Stimulated activated CD4-positive, alpha-beta T cell treated with anti-CD3 and anti-CD28 coated beads, Interleukin-1b, Interleukin-23, amount 100 ng/mL, for 48 hours (primary cell): Measurements from ENCODE around the gene LZTR1.
"Not testable (repeated sequence)": the region's sequence is repeated elsewhere in the genome, so short reads cannot be mapped to it uniquely, and the experiment has no call there.

Experiments
- DNase-seq: peaks from one replicate; pipeline ENCODE4 v3.0.0-alpha.2; 2020

The LZTR1 gene

GRCh38 chr22:20966883-20967696, 15.0 kb upstream of the LZTR1 start, which contains the start of gene AIFM3:
Gene AIFM3 (plus strand): TSS chr22:20967255. CDS start chr22:20967945, 690 bp downstream.
- DNase-seq, result no peak

DNA sequence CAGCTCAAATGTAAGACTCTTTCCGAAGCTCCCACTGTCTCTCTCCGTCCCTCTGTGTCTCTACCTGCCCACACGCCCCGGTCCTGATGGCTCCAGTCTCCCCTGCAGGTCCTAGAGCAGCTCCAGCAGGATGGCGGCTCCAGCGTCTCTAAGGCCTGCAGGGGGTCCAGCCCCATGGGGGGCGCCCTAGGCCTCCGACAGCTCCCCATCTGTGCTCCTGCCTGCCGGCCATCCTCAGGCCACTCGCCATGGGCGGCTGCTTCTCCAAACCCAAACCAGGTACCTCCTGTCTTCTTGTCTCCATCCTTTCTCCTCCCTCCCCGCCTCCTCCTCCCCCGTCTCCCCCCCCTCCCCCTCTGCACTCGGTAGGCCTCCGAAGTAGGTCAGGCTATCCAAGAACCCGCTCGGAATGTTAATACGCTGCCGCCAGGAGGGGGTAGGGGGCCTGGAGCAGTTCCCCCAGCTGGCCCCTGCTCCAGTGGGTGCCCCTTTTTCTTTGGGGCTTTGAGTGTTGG, 14.3 kb upstream of the LZTR1 start:
- no peak for DNase-seq

- DNase-seq, result no peak
Measured at GRCh38 chr22:20968281-20968977, 13.7 kb upstream of the LZTR1 start.

GRCh38 chr22:20970939-20971657, 11.0 kb upstream of the LZTR1 start:
- DNase-seq, result no peak

- not testable (repeated sequence) for DNase-seq
Measured at GRCh38 chr22:20972014-20972694, 9.9 kb upstream of the LZTR1 start.

GRCh38 chr22:20972933-20973577, 9.0 kb upstream of the LZTR1 start:
- no peak for DNase-seq

GRCh38 chr22:20973634-20974286, 8.3 kb upstream of the LZTR1 start:
- no peak for DNase-seq

GRCh38 chr22:20974336-20974955, 7.7 kb upstream of the LZTR1 start:
- no peak for DNase-seq

- no peak for DNase-seq
Measured at GRCh38 chr22:20975541-20976290, 6.4 kb upstream of the LZTR1 start.

GRCh38 chr22:20976291-20976877, 5.7 kb upstream of the LZTR1 start:
- no peak for DNase-seq

DNA sequence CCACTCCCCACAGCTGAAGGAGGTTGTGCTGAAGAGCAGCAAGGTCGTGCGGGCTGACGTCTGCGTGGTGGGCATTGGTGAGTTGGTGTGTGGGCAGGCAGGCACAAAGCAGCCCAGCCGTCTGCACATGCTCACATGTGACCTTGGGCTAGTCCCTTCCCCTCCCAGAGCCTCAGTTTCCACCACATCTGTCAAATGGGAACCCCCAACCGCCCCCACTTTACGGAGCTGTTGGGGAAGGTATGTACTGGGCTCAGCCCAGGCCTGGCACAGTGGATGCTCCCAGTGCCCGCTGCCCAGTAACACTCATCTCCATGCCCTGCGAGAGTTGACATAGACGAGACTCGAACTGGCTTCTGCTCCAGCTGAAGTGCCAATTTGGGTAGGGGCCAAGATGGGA, 5.1 kb upstream of the LZTR1 start:
- DNase-seq, result no peak

- DNase-seq, result no peak
Measured at GRCh38 chr22:20977516-20978170, 4.5 kb upstream of the LZTR1 start.

GRCh38 chr22:20978419-20978818, 3.7 kb upstream of the LZTR1 start:
- DNase-seq, result no peak

DNA sequence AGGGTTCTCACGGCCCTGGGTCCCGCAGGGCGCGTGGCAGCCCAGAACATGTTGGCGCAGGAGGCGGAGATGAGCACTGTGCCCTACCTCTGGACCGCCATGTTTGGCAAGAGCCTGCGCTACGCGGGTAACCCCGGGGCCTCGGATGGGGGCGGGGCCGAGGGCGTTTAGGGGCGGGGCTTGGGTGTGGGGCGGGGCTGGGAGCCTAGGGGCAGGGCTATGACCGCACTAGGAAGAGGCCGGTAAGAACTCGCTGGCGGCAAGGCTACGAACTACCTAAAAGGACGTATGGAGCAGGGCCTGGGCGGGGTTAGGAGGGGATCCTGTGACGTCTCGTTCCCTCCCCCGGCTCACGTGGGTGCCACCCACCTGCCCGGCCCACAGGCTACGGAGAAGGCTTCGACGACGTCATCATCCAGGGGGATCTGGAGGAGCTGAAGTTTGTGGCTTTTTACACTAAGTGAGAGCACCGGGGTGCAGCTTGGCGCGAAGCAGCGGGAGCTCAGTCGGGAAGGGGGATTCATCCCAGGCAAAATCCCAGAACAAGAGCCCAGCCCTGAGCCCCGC, 2.8 kb upstream of the LZTR1 start:
- peak; percentile 84 for DNase-seq

DNA sequence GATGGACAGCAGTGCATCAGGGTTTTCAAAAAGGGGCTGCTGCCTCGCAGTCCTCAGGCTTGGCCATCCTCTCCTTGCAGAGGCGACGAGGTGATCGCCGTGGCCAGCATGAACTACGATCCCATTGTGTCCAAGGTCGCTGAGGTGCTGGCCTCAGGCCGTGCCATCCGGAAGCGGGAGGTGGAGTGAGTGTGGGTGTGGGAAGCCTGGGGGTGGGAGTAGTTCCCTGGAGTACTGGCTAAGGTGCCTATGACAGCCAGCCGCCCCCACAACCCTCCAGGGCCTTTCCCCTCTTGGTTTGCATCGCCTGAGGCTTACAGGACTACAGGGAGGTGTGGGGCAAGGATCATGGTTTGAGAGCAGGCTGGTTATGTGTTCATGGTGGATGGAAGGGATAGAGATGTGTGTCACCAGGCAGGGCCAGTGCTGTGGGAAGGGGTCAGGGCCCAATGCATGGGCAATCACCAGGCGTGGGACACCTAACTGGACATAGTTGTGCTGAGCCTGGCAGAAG, 2.1 kb upstream of the LZTR1 start:
- DNase-seq, result no peak

- no peak for DNase-seq
Measured at GRCh38 chr22:20980523-20980922, 1.6 kb upstream of the LZTR1 start.

GRCh38 chr22:20980938-20981722, 967 bp upstream of the LZTR1 start:
- DNase-seq, result no peak

GRCh38 chr22:20982563-20982882, 426 bp downstream of the LZTR1 start:
- no peak for DNase-seq
